AG10803 (cell line): ENCODE data around the gene ACTRT2.

Experiments
- DNase-seq: peaks from one replicate; pipeline ENCODE4 v3.0.0; 2010; ENCODE audit warnings: low read depth
- H3K4me3 ChIP-seq: 2 replicates; pipeline ENCODE4 v1.5.1; 2011; ENCODE audit warnings: mild to moderate bottlenecking, low read length, control low read depth
- CTCF ChIP-seq: conservative IDR thresholded peaks from 2 replicates; pipeline ENCODE4 v1.5.1; 2011; ENCODE audit warnings: mild to moderate bottlenecking, low read length, control low read depth, inconsistent platforms

Gene ACTRT2

GRCh38 chr1:3030663-3031381 lies 9.6 kb downstream of the ACTRT2 start:
- no peak overlapping the region for H3K4me3 ChIP-seq
- no peak for DNase-seq
- no peak for TF ChIP-seq CTCF

GRCh38 chr1:3031401-3032221 lies 10.3 kb downstream of the ACTRT2 start:
- TF ChIP-seq CTCF, result no peak
- H3K4me3 ChIP-seq, result no peak overlapping the region
- DNase-seq, result no peak

GRCh38 chr1:3032371-3033039 lies 11.2 kb downstream of the ACTRT2 start:
- TF ChIP-seq CTCF, result no peak
- H3K4me3 ChIP-seq, result no peak overlapping the region
- DNase-seq, result no peak

GRCh38 chr1:3033040-3033789 lies 11.9 kb downstream of the ACTRT2 start:
- DNase-seq, result no peak
- no peak overlapping the region for H3K4me3 ChIP-seq

GRCh38 chr1:3033790-3034090 lies 12.5 kb downstream of the ACTRT2 start:
- DNase-seq, result no peak
- TF ChIP-seq CTCF, result no peak
- H3K4me3 ChIP-seq, result no peak overlapping the region

More at GRCh38 chr1:3033040-3033789, 11.9 kb downstream of the ACTRT2 start:
- no peak for TF ChIP-seq CTCF

- H3K4me3 ChIP-seq, result no peak overlapping the region
- no peak for TF ChIP-seq CTCF
Measured at GRCh38 chr1:3034162-3034561, 12.9 kb downstream of the ACTRT2 start.

More at GRCh38 chr1:3034162-3034561, 12.9 kb downstream of the ACTRT2 start:
- DNase-seq, result no peak
